Upper lobe of right lung (tissue), 1 donor: ENCODE data around the gene CDH13. TPM values are rescaled to one million over a fixed set of nuclear protein-coding genes. Genes with fewer than 3 reads are reported as not detected.

Source experiments
- ATAC-seq: fragments of 200-7000 bp; cut with Tn5 transposase; one replicate; pipeline ENCODE4 v1.9.1; 2020; ENCODE audit warnings: mild to moderate bottlenecking, moderate library complexity
- DNase-seq: peaks from one replicate; pipeline ENCODE4 v3.0.0-alpha.2; 2020
- H3K27ac ChIP-seq: fragments of 200-600 bp; one replicate; pipeline ENCODE4 v1.8.0; 2022
- H3K27me3 ChIP-seq: fragments of 200-600 bp; one replicate; pipeline ENCODE4 v1.8.0; 2022; ENCODE audit warnings: mild to moderate bottlenecking
- H3K36me3 ChIP-seq: fragments of 200-600 bp; one replicate; pipeline ENCODE4 v1.8.0; 2022
- H3K4me1 ChIP-seq: fragments of 200-600 bp; one replicate; pipeline ENCODE4 v1.8.0; 2022
- H3K4me3 ChIP-seq: fragments of 200-600 bp; one replicate; pipeline ENCODE4 v1.8.0; 2022; ENCODE audit warnings: mild to moderate bottlenecking
- H3K9me3 ChIP-seq: fragments of 200-600 bp; one replicate; pipeline ENCODE4 v1.8.0; 2022
- CTCF ChIP-seq: fragments of 200-600 bp; IDR thresholded peaks from one replicate; pipeline ENCODE4 v1.8.0; 2022; ENCODE audit warnings: antibody characterized with exemption
- intact Hi-C: fragments of 100-400 bp; cut with DNase I; formaldehyde crosslinking; loops from one replicate; pipeline ENCODE4 v1.11.0; 2022
- total RNA-seq: library from RNA; stranded (reverse); fragmentation: NEBNext Ultra II Directional; extraction: Animal tissue kit (Norgen Biotek cat#: 25700); gene quantifications from one replicate; pipeline ENCODE4 v1.2.1, GENCODE V29; 2021
- donor health status: DM: no; HTN: yes; CAD: no; lungs with severe emphysema.

CDH13 gene
- total RNA-seq, 1 donor from 2014 or later = 27.2 TPM

DNA sequence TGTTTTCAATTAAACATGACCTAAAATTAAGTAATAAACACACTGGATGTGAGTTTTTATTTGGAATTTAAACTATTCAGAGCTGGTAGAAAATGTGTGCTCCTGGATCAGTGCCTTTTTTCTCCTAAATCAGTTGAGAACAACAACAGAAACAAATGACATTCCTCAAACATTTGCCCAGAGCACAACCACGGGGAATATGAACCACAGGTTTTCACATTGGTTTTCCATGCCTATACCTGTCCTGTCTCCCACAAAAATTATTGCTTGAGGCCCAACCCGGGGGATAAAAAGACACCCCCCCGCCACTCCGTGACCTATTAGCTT, 1187.9 kb downstream of the CDH13 start:
- Histone ChIP-seq H3K27me3 (no peaks in the 10 kb centered on the region), H3K27ac (peak overlapping the region; percentile 58), H3K4me1 (peaks cover under 1% of the 10 kb centered on the region), H3K9me3 (no peaks in the 10 kb centered on the region), H3K36me3 (peaks cover 38% of the 10 kb centered on the region), H3K4me3 (no peak overlapping the region)
- DNase-seq = no peak
- intact Hi-C loops = no loop called here
- no peak for TF ChIP-seq CTCF
- no peak for ATAC-seq

- TF ChIP-seq CTCF = no peak
- Histone ChIP-seq H3K27me3 (no peaks in the 10 kb centered on the region), H3K4me1 (no peaks in the 10 kb centered on the region), H3K9me3 (no peaks in the 10 kb centered on the region), H3K4me3 (no peak overlapping the region), H3K27ac (no peak overlapping the region), H3K36me3 (peaks cover 14% of the 10 kb centered on the region)
- DNase-seq (no peak), ATAC-seq (no peak)
- intact Hi-C loops = no loop called here
Observed at GRCh38 chr16:83817022-83817421, 1190.3 kb downstream of the CDH13 start.

DNA sequence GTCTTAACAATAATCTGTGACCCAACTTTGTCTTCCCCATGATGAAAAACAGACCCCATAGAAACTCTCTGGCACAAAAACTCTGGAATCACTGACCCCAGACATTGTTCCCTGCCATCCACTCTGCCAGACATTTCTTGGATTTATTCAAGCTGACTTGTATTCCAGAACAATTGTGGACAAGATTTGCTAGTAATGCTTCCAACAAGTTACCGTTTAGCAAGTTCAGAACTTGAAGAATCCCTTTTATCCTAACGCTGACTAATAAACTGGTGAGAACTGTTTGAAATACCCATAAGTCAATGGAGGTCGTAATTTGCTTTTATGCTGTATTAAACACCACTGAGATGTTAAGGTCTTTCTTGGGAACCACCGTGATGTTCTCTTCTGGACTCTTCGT, 1191.5 kb downstream of the CDH13 start:
- Histone ChIP-seq H3K4me3 (no peak overlapping the region), H3K27me3 (no peaks in the 10 kb centered on the region), H3K9me3 (no peaks in the 10 kb centered on the region), H3K4me1 (no peaks in the 10 kb centered on the region), H3K36me3 (peaks cover 1% of the 10 kb centered on the region), H3K27ac (no peak overlapping the region)
- intact Hi-C loops = no loop called here
- DNase-seq = no peak
- TF ChIP-seq CTCF = no peak
- ATAC-seq = no peak

GRCh38 chr16:83819361-83819760, 1192.6 kb downstream of the CDH13 start:
- no peaks in the 10 kb centered on the region for H3K4me1 ChIP-seq
- H3K4me3 ChIP-seq = no peak overlapping the region
- H3K27me3 ChIP-seq = no peaks in the 10 kb centered on the region
- no peak for ATAC-seq
- DNase-seq = no peak
- intact Hi-C loops = no loop called here
- H3K27ac ChIP-seq = no peak overlapping the region
- TF ChIP-seq CTCF = no peak
- H3K36me3 ChIP-seq = no peaks in the 10 kb centered on the region
- no peaks in the 10 kb centered on the region for H3K9me3 ChIP-seq

- peak; percentile 98 for ATAC-seq
- Histone ChIP-seq H3K4me1 (peaks cover 6% of the 10 kb centered on the region), H3K36me3 (no peaks in the 10 kb centered on the region), H3K9me3 (no peaks in the 10 kb centered on the region), H3K27ac (no peak overlapping the region), H3K4me3 (no peak overlapping the region), H3K27me3 (no peaks in the 10 kb centered on the region)
- TF ChIP-seq CTCF = peak; percentile 97
- DNase-seq = peak; percentile 91
- intact Hi-C loops = no loop called here
Observed at GRCh38 chr16:83826146-83826913, 1199.6 kb downstream of the CDH13 start.
